HAP-1 (cell line): ENCODE measurements around the gene KCNQ1OT1.

ENCODE experiments used
- DNase-seq, 2 experiments: peaks; one replicate each; pipeline ENCODE4 v3.0.0-alpha.2; 2016 to 2020; ENCODE audit warnings: low spot score in 2 of 2
- H3K27me3 ChIP-seq: fragments of 250-450 bp; sonication (Bioruptor Pico); 2 replicates; pipeline ENCODE4 v1.5.1; 2020; ENCODE audit warnings: low read depth, mild to moderate bottlenecking, moderate library complexity
- H3K36me3 ChIP-seq: fragments of 250-450 bp; sonication (Bioruptor Pico); replicated peaks from 2 replicates; pipeline ENCODE4 v1.5.1; 2020; ENCODE audit warnings: mild to moderate bottlenecking
- H3K4me1 ChIP-seq: fragments of 250-450 bp; sonication (Bioruptor Pico); 2 replicates; pipeline ENCODE4 v1.5.1; 2020; ENCODE audit warnings: mild to moderate bottlenecking
- H3K4me3 ChIP-seq: fragments of 250-450 bp; sonication (Bioruptor Pico); 2 replicates; pipeline ENCODE4 v1.5.1; 2020; ENCODE audit warnings: mild to moderate bottlenecking, moderate library complexity
- H3K9me3 ChIP-seq: fragments of 250-450 bp; sonication (Bioruptor Pico); 2 replicates; pipeline ENCODE4 v1.5.1; 2020; ENCODE audit warnings: mild to moderate bottlenecking, moderate library complexity
- in situ Hi-C: fragments of 300-500 bp; cut with MboI; formaldehyde crosslinking; loops from 3 replicates; pipeline ENCODE4 v1.14.3; 2020; ENCODE audit warnings: low sequenced_read_pairs, inconsistent platforms, mixed read lengths

Gene KCNQ1OT1

DNA sequence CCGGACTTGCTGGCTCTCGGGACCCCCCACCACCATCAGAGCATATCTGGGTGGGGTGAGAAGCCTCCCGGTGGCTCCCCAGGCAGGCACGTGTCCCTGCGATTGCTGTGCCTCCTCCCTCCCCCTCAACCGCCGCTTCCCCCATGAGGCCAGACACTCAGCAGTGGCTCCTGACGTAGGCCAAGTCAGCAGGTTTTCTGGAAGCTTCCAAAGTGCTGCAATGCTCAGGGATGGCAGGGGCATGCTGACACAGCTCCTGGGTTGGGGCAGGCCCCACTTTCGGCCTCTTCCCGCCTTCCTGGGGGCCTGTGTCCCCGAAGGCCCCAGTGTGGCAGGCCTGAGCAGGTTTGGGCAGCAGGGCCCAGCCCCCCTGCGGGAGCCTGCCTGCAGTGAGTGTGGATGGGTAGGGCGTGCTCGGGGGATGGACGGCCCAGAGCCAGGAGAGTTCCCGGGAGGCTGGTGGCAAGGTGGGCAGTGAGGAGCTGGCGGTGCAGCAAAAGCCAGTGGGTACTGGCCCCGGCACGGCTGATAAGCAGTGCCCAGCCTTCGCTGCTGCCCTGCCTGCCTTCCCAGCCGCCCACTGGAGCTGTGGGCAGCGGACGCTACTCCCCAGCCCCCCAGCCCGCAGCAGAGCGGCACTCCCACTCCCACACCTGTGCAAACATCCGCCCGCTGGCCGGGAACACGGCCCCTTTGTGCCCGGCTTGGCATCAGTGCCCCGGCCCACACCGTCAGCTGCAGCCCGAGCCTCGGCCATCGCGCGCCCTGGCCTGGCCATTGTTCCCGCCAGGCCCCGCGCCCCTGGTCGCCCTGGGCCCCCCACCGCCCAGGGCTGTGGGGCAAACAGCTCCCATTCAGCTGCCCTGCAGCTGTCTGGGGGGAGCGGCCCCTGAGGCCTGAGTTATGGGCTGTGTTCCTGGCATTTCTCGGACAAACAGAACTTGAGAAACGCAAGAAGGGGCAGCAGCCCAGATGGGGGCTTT lies 125.0 kb downstream of the KCNQ1OT1 start:
- Histone ChIP-seq H3K27me3 (no peaks in the 10 kb centered on the region), H3K4me1 (no peaks in the 10 kb centered on the region), H3K4me3 (no peak overlapping the region), H3K9me3 (no peaks in the 10 kb centered on the region), H3K36me3 (no peaks in the 10 kb centered on the region)
- DNase-seq = no peak
- in situ Hi-C loops = no loop called here

DNA sequence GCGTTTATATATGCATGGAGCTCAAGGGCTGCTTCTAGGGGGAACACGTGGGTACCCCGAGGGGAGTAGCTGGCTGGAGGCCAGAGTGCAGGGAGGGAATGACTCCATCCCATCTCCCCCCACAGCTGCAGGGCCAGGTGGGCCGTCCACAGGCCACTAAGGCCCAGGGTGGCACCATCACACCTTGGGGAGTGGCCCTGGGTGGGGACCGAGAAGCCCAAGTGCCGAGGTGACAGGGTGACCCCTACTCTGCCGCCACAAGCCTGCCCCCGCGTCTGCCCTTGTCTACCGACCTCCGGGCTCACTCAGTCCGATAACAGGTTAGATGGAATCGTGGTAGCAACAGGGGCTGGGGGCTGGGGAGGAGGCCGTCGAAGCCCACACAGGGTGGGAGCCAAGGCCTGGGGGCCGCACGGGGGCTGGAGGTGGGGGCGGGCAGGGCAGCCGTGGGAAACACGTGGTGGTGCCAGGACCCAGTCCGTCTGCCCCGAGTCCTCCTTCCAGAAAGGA lies 125.7 kb downstream of the KCNQ1OT1 start:
- DNase-seq = no peak
- Histone ChIP-seq H3K36me3 (no peaks in the 10 kb centered on the region), H3K4me1 (no peaks in the 10 kb centered on the region), H3K4me3 (no peak overlapping the region), H3K9me3 (no peaks in the 10 kb centered on the region), H3K27me3 (no peaks in the 10 kb centered on the region)
- in situ Hi-C loops = no loop called here

DNA sequence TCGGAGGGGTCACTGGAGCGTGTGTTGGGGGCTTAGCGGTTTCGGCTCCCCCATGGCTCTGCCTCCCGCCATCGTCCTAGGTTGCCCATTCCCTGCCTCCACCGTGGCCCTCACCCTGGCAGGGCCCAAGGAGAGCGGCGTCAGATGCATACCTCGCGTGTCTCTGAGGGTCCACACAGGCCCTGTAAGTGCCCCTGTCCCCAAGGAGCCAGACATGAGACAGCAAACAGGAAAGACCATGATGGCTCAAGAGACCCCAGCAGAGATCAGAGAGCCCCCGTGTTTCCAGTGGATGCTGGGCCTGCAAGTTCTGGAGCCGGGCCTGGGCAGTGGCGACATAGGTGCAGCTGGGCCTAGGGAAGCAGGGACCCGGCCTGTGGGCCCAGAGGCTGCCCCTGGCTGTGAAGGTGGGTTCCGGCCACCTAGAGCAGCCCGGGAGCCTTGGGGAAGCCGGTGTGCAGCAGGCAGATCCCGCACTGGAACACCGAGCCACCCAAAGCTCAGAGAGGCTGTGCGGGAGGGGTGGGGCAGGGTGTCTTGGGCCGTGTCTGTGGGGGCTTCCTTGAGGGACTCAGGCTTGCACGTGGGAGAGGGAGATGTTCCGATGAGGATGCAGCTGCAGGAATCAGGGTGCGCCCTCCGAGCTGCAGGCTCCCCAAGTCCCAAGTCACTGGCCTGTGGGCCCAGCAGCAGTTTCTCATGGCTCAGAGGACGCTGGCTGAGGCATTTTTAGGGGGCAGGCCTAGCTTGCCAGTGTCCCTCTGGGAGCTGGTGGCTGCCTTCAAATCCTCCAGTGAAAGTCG lies 126.4 kb downstream of the KCNQ1OT1 start:
- in situ Hi-C loops = no loop called here

DNA sequence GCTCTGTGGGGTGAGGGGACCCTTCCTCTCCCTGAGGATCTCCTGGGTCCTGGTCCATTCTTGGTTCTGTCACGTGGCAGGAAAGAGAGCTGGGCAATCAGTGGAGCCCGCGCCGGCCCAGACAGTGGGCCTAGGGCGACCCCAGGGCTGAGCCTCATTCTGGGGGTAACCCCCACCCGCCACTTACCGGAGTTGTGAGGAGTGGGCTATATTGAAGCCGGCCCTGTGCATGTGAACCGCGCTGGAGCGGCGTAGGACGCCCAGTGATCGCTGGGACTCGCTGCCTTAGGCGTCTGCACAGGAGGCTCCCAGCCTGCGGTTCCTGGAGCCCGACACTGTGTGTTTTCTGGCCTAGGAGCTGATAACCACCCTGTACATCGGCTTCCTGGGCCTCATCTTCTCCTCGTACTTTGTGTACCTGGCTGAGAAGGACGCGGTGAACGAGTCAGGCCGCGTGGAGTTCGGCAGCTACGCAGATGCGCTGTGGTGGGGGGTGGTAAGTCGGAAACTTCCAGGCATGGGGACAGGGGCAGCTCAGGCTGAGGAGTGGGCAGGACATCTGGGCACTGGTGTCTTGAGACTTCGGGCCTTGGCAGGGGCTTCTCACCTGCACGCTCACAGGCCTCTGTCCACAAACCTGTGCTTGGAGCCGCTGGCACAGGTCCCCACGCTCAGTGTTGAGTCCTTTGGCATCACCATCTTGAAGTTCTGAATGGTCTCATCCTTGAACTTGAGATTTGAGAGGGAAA lies 127.1 kb downstream of the KCNQ1OT1 start:
- Histone ChIP-seq H3K4me3 (no peak overlapping the region), H3K4me1 (no peaks in the 10 kb centered on the region), H3K27me3 (no peaks in the 10 kb centered on the region), H3K36me3 (no peaks in the 10 kb centered on the region), H3K9me3 (no peaks in the 10 kb centered on the region)
- in situ Hi-C loops = no loop called here
- DNase-seq = no peak

More for the DNA sequence above, 126.4 kb downstream of the KCNQ1OT1 start:
- no peak for DNase-seq
- H3K4me1 ChIP-seq = no peaks in the 10 kb centered on the region
- H3K9me3 ChIP-seq = no peaks in the 10 kb centered on the region
- H3K36me3 ChIP-seq = no peaks in the 10 kb centered on the region
- no peak overlapping the region for H3K4me3 ChIP-seq
- H3K27me3 ChIP-seq = no peaks in the 10 kb centered on the region

DNA sequence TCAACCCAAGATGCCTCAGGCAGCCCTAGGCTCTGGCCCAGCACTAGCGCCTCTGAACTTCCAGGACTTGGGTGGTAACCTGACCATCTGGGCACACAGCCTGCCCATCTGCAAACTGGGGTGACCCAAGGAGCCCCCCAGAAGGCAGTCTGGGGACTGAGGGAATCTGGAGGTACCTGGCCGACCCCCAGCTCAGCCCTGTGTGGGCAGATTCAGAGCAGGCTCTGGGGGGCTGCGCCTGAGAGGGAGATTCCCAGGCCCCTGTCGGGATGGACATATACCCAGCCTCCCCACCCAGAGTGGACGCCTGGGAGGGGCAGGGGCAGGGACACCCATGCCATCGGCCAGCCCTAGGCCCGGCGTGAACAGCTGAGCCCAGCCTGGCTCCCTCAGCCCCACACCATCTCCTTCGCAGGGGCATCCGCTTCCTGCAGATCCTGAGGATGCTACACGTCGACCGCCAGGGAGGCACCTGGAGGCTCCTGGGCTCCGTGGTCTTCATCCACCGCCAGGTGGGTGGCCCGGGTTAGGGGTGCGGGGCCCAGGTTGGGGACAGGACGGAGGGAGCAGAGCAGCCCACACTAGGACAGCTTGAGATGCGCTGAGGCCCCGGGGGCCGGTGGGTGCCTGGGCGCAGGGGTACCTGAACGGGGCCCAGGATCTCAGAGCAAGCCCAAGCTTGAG lies 128.1 kb downstream of the KCNQ1OT1 start:
- Histone ChIP-seq H3K9me3 (no peaks in the 10 kb centered on the region), H3K4me1 (no peaks in the 10 kb centered on the region), H3K27me3 (no peaks in the 10 kb centered on the region), H3K4me3 (no peak overlapping the region), H3K36me3 (no peaks in the 10 kb centered on the region)
- DNase-seq = no peak
- in situ Hi-C loops = no loop called here

DNA sequence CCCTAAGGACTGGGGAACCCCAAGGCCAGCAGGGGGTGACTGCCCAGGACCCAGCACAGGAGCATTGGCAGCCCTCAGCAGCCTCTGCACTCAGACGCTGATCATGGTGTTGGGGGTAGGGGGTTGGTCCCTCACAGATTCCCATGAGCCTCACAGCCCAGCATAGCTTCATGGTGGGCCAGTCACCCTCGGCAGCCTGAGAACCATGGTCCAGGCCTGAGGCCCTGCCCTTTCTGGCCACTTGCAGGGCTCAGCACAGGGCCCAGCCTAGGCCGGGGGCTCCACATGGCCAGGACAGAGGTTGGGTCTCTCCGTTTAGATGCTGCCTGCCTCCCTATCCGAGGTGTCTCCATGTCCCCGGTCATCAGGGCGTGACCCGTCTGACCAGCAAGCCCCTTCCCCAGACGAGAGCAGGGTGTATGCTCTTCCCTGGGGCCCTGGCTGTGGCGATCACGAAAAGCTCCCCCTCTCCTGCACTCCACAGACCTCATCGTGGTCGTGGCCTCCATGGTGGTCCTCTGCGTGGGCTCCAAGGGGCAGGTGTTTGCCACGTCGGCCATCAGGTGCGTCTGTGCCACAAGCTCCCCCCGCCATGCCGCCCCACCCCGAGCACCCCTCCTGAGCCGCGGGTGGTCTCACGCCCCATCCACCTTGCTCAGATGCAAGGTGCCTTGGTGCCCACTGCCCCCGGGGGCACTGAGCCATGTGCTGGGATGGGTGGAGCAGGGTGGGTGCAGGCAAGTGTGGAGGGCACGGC lies 128.8 kb downstream of the KCNQ1OT1 start:
- H3K4me3 ChIP-seq = no peak overlapping the region
- no peaks in the 10 kb centered on the region for H3K9me3 ChIP-seq
- DNase-seq = no peak
- no peaks in the 10 kb centered on the region for H3K27me3 ChIP-seq
- in situ Hi-C loops = no loop called here
- no peaks in the 10 kb centered on the region for H3K36me3 ChIP-seq
- H3K4me1 ChIP-seq = no peaks in the 10 kb centered on the region

DNA sequence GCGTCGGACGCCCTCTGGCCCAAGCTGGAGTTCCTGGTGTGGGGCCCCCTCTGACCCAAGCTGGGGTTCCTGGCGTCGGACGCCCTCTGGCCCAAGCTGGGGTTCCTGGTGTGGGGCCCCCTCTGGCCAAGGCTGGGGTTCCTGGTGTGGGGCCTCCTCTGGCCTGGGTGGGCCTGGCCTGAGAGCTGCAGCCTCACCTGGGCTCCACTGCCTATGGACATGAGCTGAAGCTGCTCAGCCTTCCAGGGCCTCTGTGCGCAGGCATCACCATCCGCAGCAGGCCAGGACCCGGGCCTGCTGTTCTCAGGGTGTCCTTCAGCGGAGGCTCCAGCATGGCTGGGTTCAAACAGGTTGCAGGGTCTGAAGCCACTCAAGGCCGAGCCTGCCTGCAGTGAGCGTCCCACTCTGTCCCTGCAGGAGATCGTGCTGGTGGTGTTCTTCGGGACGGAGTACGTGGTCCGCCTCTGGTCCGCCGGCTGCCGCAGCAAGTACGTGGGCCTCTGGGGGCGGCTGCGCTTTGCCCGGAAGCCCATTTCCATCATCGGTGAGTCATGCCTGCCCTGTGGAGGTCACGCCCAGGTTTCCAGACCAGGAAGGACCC lies 129.5 kb downstream of the KCNQ1OT1 start:
- no peak for DNase-seq
- Histone ChIP-seq H3K4me3 (no peak overlapping the region), H3K27me3 (no peaks in the 10 kb centered on the region), H3K36me3 (no peaks in the 10 kb centered on the region), H3K9me3 (no peaks in the 10 kb centered on the region), H3K4me1 (no peaks in the 10 kb centered on the region)
- in situ Hi-C loops = no loop called here

DNA sequence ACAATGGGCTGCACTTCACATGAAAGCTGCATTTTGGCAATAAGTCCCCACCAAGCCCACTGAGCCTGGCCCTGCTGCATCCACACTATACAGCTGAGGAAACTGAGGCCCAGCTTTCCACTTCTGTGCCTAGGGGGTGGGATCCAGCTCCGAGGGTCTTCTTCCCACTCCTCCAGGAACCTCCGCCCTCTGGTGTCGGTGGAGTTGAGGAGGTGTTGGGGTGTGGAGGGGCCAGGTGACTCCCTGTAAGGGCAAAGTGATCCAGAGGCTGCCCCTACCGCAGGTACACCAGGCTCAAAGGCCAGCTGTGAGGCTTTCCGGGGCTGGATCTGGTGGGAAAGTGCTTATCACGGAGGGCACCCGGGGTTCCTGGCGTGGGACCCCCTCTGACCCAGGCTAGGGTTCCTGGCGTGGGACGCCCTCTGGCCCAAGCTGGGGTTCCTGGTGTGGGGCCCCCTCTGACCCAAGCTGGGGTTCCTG lies 130.0 kb downstream of the KCNQ1OT1 start:
- no peaks in the 10 kb centered on the region for H3K4me1 ChIP-seq
- H3K36me3 ChIP-seq = no peaks in the 10 kb centered on the region
- DNase-seq = no peak
- in situ Hi-C loops = no loop called here
- no peak overlapping the region for H3K4me3 ChIP-seq
- H3K27me3 ChIP-seq = no peaks in the 10 kb centered on the region
- H3K9me3 ChIP-seq = no peaks in the 10 kb centered on the region

DNA sequence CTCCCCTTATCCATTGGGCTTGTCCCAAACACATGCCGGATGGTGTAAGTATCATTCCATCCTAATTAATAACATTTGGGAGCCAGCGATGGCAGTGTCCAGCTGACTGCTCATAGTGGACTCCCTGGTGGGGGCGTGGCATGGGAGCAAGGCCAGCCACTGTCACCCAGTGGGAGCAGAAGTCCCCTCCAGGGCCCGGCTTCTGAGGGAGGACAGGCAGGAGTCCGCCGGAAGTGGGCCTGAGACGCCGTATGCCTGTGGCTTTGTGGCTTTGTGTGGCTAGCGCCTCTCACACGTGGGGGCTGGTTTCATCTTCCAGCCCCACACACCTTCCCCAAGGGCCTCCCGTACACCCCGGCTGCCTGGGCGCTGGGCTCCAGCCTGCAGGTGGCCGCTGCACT lies 130.5 kb downstream of the KCNQ1OT1 start:
- in situ Hi-C loops = no loop called here

DNA sequence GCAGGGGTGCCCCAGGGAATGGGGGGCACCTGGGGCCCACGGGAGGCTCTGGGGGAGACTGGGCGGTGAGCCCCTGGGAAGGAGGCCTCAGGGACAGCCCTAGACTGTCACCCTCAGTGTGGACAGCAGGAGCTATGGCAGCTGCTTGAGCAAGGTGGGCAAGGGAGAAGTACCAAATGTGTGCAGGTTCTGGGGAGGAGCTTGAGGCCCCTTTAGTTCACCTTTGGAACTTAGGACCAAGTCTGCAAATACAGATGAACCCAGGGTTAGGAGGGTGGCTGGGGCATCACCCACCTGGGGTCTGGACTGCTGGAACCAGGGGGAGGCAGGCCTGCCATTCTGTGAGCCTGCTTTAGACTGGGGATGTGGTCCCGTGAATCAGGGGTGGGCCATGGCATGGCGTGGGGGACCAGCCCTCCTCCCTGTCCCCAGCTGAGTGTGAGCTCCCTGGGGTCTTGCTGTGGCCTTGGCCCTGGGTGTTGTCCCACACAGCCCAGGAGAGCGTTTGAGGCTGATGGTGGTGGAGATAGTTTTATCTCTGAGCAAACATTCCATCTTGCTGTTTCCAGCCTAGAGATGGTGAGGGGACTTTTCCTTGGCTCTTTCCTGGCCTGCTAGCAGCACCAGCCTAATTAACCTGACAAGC lies 132.6 kb downstream of the KCNQ1OT1 start:
- Histone ChIP-seq H3K27me3 (no peaks in the 10 kb centered on the region), H3K4me3 (no peak overlapping the region), H3K4me1 (no peaks in the 10 kb centered on the region), H3K36me3 (no peaks in the 10 kb centered on the region), H3K9me3 (no peaks in the 10 kb centered on the region)
- in situ Hi-C loops = no loop called here
- no peak for DNase-seq

More for the DNA sequence above, 130.5 kb downstream of the KCNQ1OT1 start:
- Histone ChIP-seq H3K27me3 (no peaks in the 10 kb centered on the region), H3K36me3 (no peaks in the 10 kb centered on the region), H3K4me1 (no peaks in the 10 kb centered on the region), H3K9me3 (no peaks in the 10 kb centered on the region), H3K4me3 (no peak overlapping the region)
- no peak for DNase-seq

DNA sequence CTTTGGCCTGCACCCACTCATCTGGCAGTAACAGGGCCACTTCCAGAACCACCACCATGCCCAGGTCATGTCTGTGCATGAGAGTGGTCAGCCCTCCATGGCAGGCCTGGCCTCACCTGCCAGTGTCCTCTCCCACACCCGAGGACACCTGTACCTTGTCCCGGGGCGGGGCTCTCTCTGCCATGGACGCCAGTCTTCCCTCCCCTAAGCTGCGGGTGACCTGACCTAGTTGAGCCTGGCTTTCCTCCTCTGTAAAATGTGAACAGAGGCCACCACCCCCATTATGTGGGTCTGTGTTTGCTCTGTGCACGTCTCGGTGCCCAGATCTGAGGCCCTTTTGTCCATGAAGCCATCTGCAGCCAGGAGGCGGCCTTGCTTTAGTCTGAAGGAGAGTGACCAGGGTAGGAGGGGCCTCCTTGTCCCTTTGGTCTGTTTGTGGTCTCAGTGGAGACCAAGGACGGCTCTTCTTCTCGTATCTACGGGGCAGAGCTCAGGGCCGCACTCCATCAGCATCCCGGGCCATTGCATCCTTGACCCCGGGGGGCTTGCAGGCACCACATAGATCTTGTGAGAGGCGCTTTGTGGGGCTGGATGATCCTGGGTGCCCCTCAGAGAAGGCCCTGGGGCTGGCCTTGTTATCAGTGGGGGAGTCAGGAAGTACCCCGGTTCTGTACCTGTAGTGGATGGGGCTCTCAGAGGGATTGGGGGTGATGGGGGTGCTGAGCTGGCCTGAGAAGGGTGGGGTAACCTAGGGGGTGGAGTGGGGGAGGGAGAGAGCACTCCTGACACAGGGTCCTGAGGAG lies 133.4 kb downstream of the KCNQ1OT1 start:
- no peaks in the 10 kb centered on the region for H3K27me3 ChIP-seq
- no peak overlapping the region for H3K4me3 ChIP-seq
- no peaks in the 10 kb centered on the region for H3K9me3 ChIP-seq
- in situ Hi-C loops = no loop called here
- no peaks in the 10 kb centered on the region for H3K4me1 ChIP-seq
- H3K36me3 ChIP-seq = no peaks in the 10 kb centered on the region
- DNase-seq = no peak
